ENCODE results near the gene CGN.

DNA sequence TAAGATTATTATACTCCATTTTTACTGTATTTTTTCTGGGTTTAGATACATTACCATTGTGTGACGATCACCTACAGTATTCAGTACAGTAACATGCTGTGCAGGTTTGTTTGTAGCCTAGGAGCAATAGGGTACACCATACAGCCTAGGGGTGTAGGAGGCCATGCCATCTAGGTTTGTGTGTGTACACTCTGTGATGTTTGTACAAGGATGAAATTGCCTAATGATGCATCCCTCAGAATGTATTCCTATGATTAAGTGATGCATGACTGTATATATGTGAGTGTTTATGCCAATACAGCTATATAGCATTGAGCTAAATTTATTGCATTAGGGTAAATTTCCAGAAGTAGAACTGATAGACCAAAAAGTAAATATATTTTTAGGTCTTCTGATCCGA is 52.2 kb downstream of the CGN start:
- TF ChIP-seq, protein P1, sequence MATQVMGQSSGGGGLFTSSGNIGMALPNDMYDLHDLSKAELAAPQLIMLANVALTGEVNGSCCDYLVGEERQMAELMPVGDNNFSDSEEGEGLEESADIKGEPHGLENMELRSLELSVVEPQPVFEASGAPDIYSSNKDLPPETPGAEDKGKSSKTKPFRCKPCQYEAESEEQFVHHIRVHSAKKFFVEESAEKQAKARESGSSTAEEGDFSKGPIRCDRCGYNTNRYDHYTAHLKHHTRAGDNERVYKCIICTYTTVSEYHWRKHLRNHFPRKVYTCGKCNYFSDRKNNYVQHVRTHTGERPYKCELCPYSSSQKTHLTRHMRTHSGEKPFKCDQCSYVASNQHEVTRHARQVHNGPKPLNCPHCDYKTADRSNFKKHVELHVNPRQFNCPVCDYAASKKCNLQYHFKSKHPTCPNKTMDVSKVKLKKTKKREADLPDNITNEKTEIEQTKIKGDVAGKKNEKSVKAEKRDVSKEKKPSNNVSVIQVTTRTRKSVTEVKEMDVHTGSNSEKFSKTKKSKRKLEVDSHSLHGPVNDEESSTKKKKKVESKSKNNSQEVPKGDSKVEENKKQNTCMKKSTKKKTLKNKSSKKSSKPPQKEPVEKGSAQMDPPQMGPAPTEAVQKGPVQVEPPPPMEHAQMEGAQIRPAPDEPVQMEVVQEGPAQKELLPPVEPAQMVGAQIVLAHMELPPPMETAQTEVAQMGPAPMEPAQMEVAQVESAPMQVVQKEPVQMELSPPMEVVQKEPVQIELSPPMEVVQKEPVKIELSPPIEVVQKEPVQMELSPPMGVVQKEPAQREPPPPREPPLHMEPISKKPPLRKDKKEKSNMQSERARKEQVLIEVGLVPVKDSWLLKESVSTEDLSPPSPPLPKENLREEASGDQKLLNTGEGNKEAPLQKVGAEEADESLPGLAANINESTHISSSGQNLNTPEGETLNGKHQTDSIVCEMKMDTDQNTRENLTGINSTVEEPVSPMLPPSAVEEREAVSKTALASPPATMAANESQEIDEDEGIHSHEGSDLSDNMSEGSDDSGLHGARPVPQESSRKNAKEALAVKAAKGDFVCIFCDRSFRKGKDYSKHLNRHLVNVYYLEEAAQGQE (IDR thresholded peaks at IDR 0.05; ENCODE audit: insufficient replicate concordance, low read depth): no peak
- no peak for TF ChIP-seq POLR2AphosphoS5 (IDR thresholded peaks at IDR 0.05; ENCODE audit: low read depth)

Measured in HL-60 (cell line).